Measurements from ENCODE around the gene ANKRD13A. TPM values are rescaled to one million over a fixed set of nuclear protein-coding genes. Genes with fewer than 3 reads are reported as not detected.

ANKRD13A gene
- total and polyA plus RNA-seq, 2 of the 13 experiments (the other 11 are each of a cell fraction or from before 2014, with no cell fraction given): 34.1 to 41.6 TPM

GRCh38 chr12:110035534-110036104 is 36.4 kb downstream of the ANKRD13A start (continued):
- TF ChIP-seq SETDB1 (CRISPR knock-in tag; IDR thresholded peaks at IDR 0.05; ENCODE audit: borderline replicate concordance): no peak
- TF ChIP-seq AKAP8 (CRISPR knock-in tag; IDR thresholded peaks at IDR 0.05): peak; percentile 74; the same call in 1 of the 2 replicates
- peak; percentile 83 for TF ChIP-seq ZNF770 (CRISPR knock-in tag; IDR thresholded peaks at IDR 0.05)
- TF ChIP-seq ZNF205 (CRISPR knock-in tag; IDR thresholded peaks at IDR 0.05): no peak
- 0 out of 2 replicates have a peak, but pooled peaks have one; percentile 33 for TF ChIP-seq MEIS2 (CRISPR knock-in tag; IDR thresholded peaks at IDR 0.05)
- no peak for TF ChIP-seq ZNF777 (CRISPR knock-in tag; IDR thresholded peaks at IDR 0.05)
- peak; percentile 89 for TF ChIP-seq ZNF878 (CRISPR knock-in tag; IDR thresholded peaks at IDR 0.05)
- TF ChIP-seq CAMTA2 (CRISPR knock-in tag; IDR thresholded peaks at IDR 0.05; ENCODE audit: borderline replicate concordance): no peak
- peak; percentile 59; the same call in 1 of the 2 replicates for TF ChIP-seq KAT8 (CRISPR knock-in tag; IDR thresholded peaks at IDR 0.05)
- peak; percentile 83 for TF ChIP-seq ZMYM4 (CRISPR knock-in tag; IDR thresholded peaks at IDR 0.05)
- TF ChIP-seq NR0B2 (CRISPR knock-in tag; IDR thresholded peaks at IDR 0.05): no peak
- no peak for TF ChIP-seq MTERF4 (CRISPR knock-in tag; IDR thresholded peaks at IDR 0.05)
- no peak for TF ChIP-seq LRRFIP1 (CRISPR knock-in tag; conservative IDR thresholded peaks at IDR 0.05)
- TF ChIP-seq KLF15 (CRISPR knock-in tag; IDR thresholded peaks at IDR 0.05; ENCODE audit: borderline replicate concordance): no peak
- TF ChIP-seq YY1 (IDR thresholded peaks at IDR 0.05; ENCODE audit: insufficient read depth, insufficient replicate concordance, low read depth, low read length): no peak
- peak; percentile 96 for TF ChIP-seq MED1 (CRISPR knock-in tag; IDR thresholded peaks at IDR 0.05)
- TF ChIP-seq ZFYVE20 (CRISPR knock-in tag; IDR thresholded peaks at IDR 0.05; ENCODE audit: borderline replicate concordance, low read depth): no peak
- no peak for TF ChIP-seq ATF6 (CRISPR knock-in tag; conservative IDR thresholded peaks at IDR 0.05)
- no peak for TF ChIP-seq PAWR (CRISPR knock-in tag; IDR thresholded peaks at IDR 0.05; ENCODE audit: borderline replicate concordance)
- TF ChIP-seq ZNF891 (CRISPR knock-in tag; IDR thresholded peaks at IDR 0.05): no peak
- no peak for TF ChIP-seq HNRNPL (IDR thresholded peaks at IDR 0.05; ENCODE audit: low read depth, low read length)
- TF ChIP-seq GATAD2A (CRISPR knock-in tag; IDR thresholded peaks at IDR 0.05): peak; percentile 92
- TF ChIP-seq ZBTB20 (CRISPR knock-in tag; IDR thresholded peaks at IDR 0.05; ENCODE audit: borderline replicate concordance, low read depth): peak; percentile 74; the same call in 1 of the 2 replicates

All from HepG2 (cell line).